Neural progenitor cell (in vitro differentiated cells): ENCODE data around the gene BRSK2. TPM values are rescaled to one million over a fixed set of nuclear protein-coding genes. Genes with fewer than 3 reads are reported as not detected.

Experiments used
- DNase-seq: peaks from one replicate; pipeline ENCODE4 v3.0.0-alpha.2; 2016; ENCODE audit warnings: low spot score
- H2AFZ ChIP-seq: fragments of 200-600 bp; sonication (generic); replicated peaks from 2 replicates; pipeline ENCODE4 v1.6.1; 2016; ENCODE audit warnings: antibody characterized with exemption
- H3F3A ChIP-seq: fragments of 200-600 bp; sonication (generic); 2 replicates; pipeline ENCODE4 v1.6.1; 2016; ENCODE audit warnings: antibody characterized with exemption, low read depth
- H3K27ac ChIP-seq: fragments of 200-600 bp; sonication (generic); 2 replicates; pipeline ENCODE4 v1.5.1; 2016; ENCODE audit warnings: mild to moderate bottlenecking
- H3K27me3 ChIP-seq: fragments of 200-600 bp; sonication (generic); 2 replicates; pipeline ENCODE4 v1.6.1; 2016; ENCODE audit warnings: mild to moderate bottlenecking, moderate library complexity
- H3K36me3 ChIP-seq: fragments of 200-600 bp; sonication (generic); 2 replicates; pipeline ENCODE4 v1.5.1; 2016
- H3K4me1 ChIP-seq: fragments of 200-600 bp; sonication (generic); 2 replicates; pipeline ENCODE4 v1.6.1; 2016; ENCODE audit warnings: mixed run types
- H3K4me2 ChIP-seq: fragments of 200-600 bp; sonication (generic); 2 replicates; pipeline ENCODE4 v1.6.1; 2016
- H3K4me3 ChIP-seq: fragments of 200-600 bp; sonication (generic); 2 replicates; pipeline ENCODE4 v1.5.1; 2016
- H3K79me2 ChIP-seq: fragments of 200-600 bp; sonication (generic); 2 replicates; pipeline ENCODE4 v1.6.1; 2016; ENCODE audit warnings: low read depth
- H3K9ac ChIP-seq: fragments of 200-600 bp; sonication (generic); 2 replicates; pipeline ENCODE4 v1.6.1; 2016
- H3K9me3 ChIP-seq: fragments of 200-600 bp; sonication (generic); 2 replicates; pipeline ENCODE4 v1.5.1; 2016; ENCODE audit warnings: low read depth
- H4K20me1 ChIP-seq: fragments of 200-600 bp; sonication (generic); 2 replicates; pipeline ENCODE4 v1.6.1; 2016; ENCODE audit warnings: low read depth
- H3K27ac Mint-ChIP-seq: 3 replicates; pipeline ENCODE4 v1.8.0; 2021; ENCODE audit warnings: mixed read lengths
- H3K27me3 Mint-ChIP-seq: 2 replicates; pipeline ENCODE4 v1.8.0; 2022; ENCODE audit warnings: low read depth, mild to moderate bottlenecking, inconsistent platforms, moderate library complexity, mixed read lengths; ENCODE audit not compliant: insufficient read depth
- H3K36me3 Mint-ChIP-seq: 3 replicates; pipeline ENCODE4 v1.8.0; 2021; ENCODE audit warnings: mixed read lengths
- H3K4me1 Mint-ChIP-seq: 3 replicates; pipeline ENCODE4 v1.8.0; 2021; ENCODE audit warnings: mixed read lengths
- H3K4me3 Mint-ChIP-seq: 3 replicates; pipeline ENCODE4 v1.8.0; 2021; ENCODE audit warnings: mild to moderate bottlenecking, moderate library complexity, mixed read lengths
- H3K9me3 Mint-ChIP-seq: 3 replicates; pipeline ENCODE4 v1.8.0; 2020; ENCODE audit warnings: mixed read lengths
- EZH2 ChIP-seq: fragments of 200-600 bp; sonication (generic); IDR thresholded peaks from 2 replicates; pipeline ENCODE4 v1.6.1; 2017; ENCODE audit warnings: antibody characterized with exemption, mild to moderate bottlenecking, moderate library complexity
- EZH2phosphoT487 ChIP-seq: fragments of 200-600 bp; sonication (generic); IDR thresholded peaks from 2 replicates; pipeline ENCODE4 v1.6.1; 2017; ENCODE audit warnings: antibody characterized with exemption
- total RNA-seq: library from RNA; depleted of rRNA; stranded (reverse); fragments of >200 nt; gene quantifications from 2 replicates; pipeline ENCODE4 v1.2.3, GENCODE V29; 2015; ENCODE audit warnings: low replicate concordance
- TF ChIP-seq, protein P1 (sequence below): fragments of 200-600 bp; sonication (generic); IDR thresholded peaks from 2 replicates; pipeline ENCODE4 v1.5.1; 2017; ENCODE audit warnings: antibody characterized with exemption, mild to moderate bottlenecking

BRSK2 gene
- total RNA-seq, 1 donor from 2014 or later: 8.2 TPM

DNA sequence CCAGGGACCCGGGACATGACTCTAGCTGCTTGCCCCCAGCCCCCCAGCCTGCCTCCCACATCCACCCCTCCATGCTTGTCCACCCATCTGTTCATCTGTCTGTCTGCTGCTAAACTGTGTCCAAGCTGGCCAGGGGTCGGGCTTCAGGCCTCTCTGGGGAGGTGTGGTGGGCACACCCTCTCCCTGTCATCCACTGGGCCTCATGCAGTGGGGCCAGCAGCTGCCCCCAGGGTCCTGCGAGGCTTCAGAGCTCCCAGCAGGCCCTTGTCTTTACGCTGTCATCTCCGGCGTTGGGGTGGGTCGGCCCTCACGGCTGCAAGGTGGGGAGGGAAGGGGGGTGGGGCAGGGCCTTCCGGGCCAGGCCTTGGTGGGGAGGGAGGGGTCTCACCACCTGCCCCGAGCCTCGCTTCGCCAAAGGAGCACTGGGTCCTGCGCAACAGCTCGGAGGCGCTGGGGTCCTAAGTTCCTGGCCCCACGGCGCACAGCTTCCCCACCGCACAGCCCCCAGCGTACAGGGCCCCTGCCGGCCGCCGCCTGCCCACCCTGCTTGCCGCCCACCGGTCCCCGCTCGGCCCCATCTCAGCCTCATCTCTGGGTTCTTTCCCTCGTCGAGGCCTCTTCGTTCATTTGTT is 70.1 kb downstream of the BRSK2 start:
- no peak overlapping the region for H3K4me3 ChIP-seq
- peaks cover 10% of the 10 kb centered on the region for H3K4me1 ChIP-seq
- no peak overlapping the region for H3K4me3 Mint-ChIP-seq
- no peaks in the 10 kb centered on the region for H3F3A ChIP-seq
- peaks cover 2% of the 10 kb centered on the region for H3K36me3 Mint-ChIP-seq
- H3K27me3 Mint-ChIP-seq: peaks cover 5% of the 10 kb centered on the region
- DNase-seq: no peak
- H4K20me1 ChIP-seq: peaks cover 7% of the 10 kb centered on the region
- no peak overlapping the region for H3K9ac ChIP-seq
- no peak for TF ChIP-seq EZH2
- no peak for TF ChIP-seq EZH2phosphoT487
- TF ChIP-seq, protein P1, sequence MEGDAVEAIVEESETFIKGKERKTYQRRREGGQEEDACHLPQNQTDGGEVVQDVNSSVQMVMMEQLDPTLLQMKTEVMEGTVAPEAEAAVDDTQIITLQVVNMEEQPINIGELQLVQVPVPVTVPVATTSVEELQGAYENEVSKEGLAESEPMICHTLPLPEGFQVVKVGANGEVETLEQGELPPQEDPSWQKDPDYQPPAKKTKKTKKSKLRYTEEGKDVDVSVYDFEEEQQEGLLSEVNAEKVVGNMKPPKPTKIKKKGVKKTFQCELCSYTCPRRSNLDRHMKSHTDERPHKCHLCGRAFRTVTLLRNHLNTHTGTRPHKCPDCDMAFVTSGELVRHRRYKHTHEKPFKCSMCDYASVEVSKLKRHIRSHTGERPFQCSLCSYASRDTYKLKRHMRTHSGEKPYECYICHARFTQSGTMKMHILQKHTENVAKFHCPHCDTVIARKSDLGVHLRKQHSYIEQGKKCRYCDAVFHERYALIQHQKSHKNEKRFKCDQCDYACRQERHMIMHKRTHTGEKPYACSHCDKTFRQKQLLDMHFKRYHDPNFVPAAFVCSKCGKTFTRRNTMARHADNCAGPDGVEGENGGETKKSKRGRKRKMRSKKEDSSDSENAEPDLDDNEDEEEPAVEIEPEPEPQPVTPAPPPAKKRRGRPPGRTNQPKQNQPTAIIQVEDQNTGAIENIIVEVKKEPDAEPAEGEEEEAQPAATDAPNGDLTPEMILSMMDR: no peak
- no peak overlapping the region for H3K27ac ChIP-seq
- no peaks in the 10 kb centered on the region for H3K9me3 Mint-ChIP-seq
- no peaks in the 10 kb centered on the region for H3K36me3 ChIP-seq
- no peak overlapping the region for H2AFZ ChIP-seq
- no peaks in the 10 kb centered on the region for H3K79me2 ChIP-seq
- H3K27ac Mint-ChIP-seq: no peak overlapping the region
- H3K27me3 ChIP-seq: no peaks in the 10 kb centered on the region
- peaks cover 12% of the 10 kb centered on the region for H3K4me1 Mint-ChIP-seq
- H3K4me2 ChIP-seq: no peak overlapping the region
- H3K9me3 ChIP-seq: no peaks in the 10 kb centered on the region

DNA sequence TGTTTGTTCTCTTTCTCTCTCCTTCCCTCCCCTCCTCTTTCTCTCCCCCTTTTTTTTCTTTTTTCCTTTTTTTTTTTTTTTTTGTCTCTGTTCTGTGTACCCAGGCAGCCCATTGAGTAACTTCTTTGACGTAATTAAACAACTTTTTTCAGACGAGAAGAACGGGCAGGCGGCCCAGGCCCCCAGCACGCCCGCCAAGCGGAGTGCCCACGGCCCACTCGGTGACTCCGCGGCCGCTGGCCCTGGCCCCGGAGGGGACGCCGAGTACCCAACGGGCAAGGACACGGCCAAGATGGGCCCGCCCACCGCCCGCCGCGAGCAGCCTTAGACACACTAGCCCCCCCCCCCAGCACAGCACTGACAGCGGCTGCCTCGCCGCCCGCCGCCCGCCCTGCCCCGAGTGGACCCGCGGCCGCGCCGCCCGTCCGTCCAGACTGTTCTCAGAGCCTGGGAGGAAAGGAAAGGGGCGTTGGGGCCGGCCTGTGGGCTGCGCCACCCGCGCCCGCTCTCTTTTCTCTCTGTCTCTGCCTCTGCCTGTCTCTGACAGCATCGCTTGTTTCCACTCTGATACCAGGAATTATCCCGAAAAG is 70.8 kb downstream of the BRSK2 start:
- no peak overlapping the region for H3K27ac ChIP-seq
- peaks cover 2% of the 10 kb centered on the region for H3K36me3 Mint-ChIP-seq
- no peak overlapping the region for H3K4me3 ChIP-seq

DNA sequence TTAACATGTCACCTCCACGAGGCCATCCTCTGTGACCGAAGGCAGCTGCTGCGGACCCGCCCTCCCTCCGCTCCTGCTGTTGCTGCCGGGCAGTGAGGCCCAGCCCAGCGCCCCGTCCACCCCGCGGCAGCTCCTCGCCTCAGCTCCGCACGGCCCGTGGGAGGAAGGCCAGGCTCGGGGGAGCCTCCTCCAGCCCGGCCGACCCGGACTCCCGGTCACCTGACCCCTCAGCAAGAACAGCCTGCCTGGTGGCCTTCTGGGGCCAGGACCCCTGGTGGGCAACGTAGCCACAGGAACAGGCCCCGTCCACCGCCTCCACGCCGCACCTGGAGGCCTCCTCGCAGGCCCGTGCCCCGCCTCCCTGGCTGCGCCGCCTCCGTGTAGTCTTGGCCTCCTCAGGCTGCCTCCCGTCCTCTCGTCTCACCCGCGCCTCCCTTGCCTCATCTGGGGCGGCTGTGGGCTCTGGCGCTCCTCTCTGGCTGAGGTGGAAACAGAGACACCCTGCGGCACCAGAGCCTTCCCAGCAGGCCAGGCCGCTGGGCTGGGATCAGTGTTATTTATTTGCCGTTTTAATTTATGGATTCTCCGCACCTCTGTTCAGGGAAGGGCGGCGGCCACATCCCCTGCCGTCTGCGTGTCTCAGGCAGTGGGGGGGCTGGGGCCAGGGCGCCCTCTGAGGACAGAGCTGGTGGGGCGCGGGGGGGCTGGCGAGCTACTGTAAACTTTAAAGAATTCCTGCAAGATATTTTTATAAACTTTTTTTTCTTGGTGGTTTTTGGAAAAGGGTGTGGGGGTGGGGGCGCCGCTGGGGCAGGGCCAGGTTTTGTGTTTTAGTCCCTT is 71.5 kb downstream of the BRSK2 start:
- Histone ChIP-seq H3K4me1 (peaks cover 10% of the 10 kb centered on the region), H3K36me3 (no peaks in the 10 kb centered on the region), H3K27ac (no peak overlapping the region), H3K27me3 (no peaks in the 10 kb centered on the region), H4K20me1 (peaks cover 7% of the 10 kb centered on the region), H3K4me3 (no peak overlapping the region), H3K79me2 (no peaks in the 10 kb centered on the region), H3K9ac (no peak overlapping the region), H3F3A (no peaks in the 10 kb centered on the region), H3K4me2 (no peak overlapping the region), H2AFZ (no peak overlapping the region), H3K9me3 (no peaks in the 10 kb centered on the region)
- no peak overlapping the region for H3K4me3 Mint-ChIP-seq
- H3K9me3 Mint-ChIP-seq: no peaks in the 10 kb centered on the region
- H3K27me3 Mint-ChIP-seq: peaks cover 7% of the 10 kb centered on the region
- H3K27ac Mint-ChIP-seq: no peak overlapping the region
- peaks cover 2% of the 10 kb centered on the region for H3K36me3 Mint-ChIP-seq
- TF ChIP-seq EZH2: no peak
- no peak for TF ChIP-seq EZH2phosphoT487
- TF ChIP-seq, protein P1: no peak
- DNase-seq: no peak
- H3K4me1 Mint-ChIP-seq: peaks cover 15% of the 10 kb centered on the region

More for the DNA sequence above, 70.8 kb downstream of the BRSK2 start:
- Histone ChIP-seq H3K36me3 (no peaks in the 10 kb centered on the region), H3K27me3 (no peaks in the 10 kb centered on the region), H3K4me1 (peaks cover 10% of the 10 kb centered on the region), H2AFZ (no peak overlapping the region), H3K4me2 (no peak overlapping the region), H4K20me1 (peaks cover 7% of the 10 kb centered on the region), H3K79me2 (no peaks in the 10 kb centered on the region), H3K9ac (no peak overlapping the region), H3K9me3 (no peaks in the 10 kb centered on the region), H3F3A (no peaks in the 10 kb centered on the region)
- Mint-ChIP-seq H3K27me3 (peaks cover 5% of the 10 kb centered on the region), H3K27ac (no peak overlapping the region), H3K4me3 (no peak overlapping the region), H3K4me1 (peaks cover 12% of the 10 kb centered on the region), H3K9me3 (no peaks in the 10 kb centered on the region)
- DNase-seq: no peak
- TF ChIP-seq EZH2: no peak
- TF ChIP-seq, protein P1: no peak
- TF ChIP-seq EZH2phosphoT487: no peak
